Kidney epithelial cell (primary cell): ENCODE measurements around the gene AKAP9. TPM values are rescaled to one million over a fixed set of nuclear protein-coding genes. Genes with fewer than 3 reads are reported as not detected.
A peak's percentile ranks its signal among the peaks of the same experiment; 100 is the strongest.
"Not testable (repeated sequence)": the region's sequence is repeated elsewhere in the genome, so short reads cannot be mapped to it uniquely, and the experiment has no call there.

ENCODE experiments used
- DNase-seq: peaks from one replicate; pipeline ENCODE4 v3.0.0-alpha.2; 2010; ENCODE audit warnings: low read depth
- H3K27me3 ChIP-seq: 2 replicates; pipeline ENCODE4 v1.6.0; 2011; ENCODE audit warnings: low read length; ENCODE audit not compliant: control insufficient read depth, insufficient read depth
- H3K36me3 ChIP-seq: 2 replicates; pipeline ENCODE4 v1.5.1; 2011; ENCODE audit warnings: low read length; ENCODE audit not compliant: control insufficient read depth, insufficient read depth
- H3K4me3 ChIP-seq: 2 replicates; pipeline ENCODE4 v1.5.1; 2011; ENCODE audit warnings: low read depth, mild to moderate bottlenecking, control low read depth, low read length
- total RNA-seq: library from RNA; depleted of rRNA; stranded (reverse); fragments of >200 nt; gene quantifications from 2 replicates; pipeline ENCODE4 v1.2.3, GENCODE V29; 2015
- TF ChIP-seq, protein P1 (sequence below): IDR thresholded peaks from 2 replicates; pipeline ENCODE4 v1.5.1; 2011; ENCODE audit warnings: mild to moderate bottlenecking, moderate library complexity, low read length, control low read depth, inconsistent platforms; ENCODE audit not compliant: insufficient read depth, poor library complexity, severe bottlenecking

AKAP9 gene
- total RNA-seq, result 36.2 and 36.6 TPM in 2 replicates

DNA sequence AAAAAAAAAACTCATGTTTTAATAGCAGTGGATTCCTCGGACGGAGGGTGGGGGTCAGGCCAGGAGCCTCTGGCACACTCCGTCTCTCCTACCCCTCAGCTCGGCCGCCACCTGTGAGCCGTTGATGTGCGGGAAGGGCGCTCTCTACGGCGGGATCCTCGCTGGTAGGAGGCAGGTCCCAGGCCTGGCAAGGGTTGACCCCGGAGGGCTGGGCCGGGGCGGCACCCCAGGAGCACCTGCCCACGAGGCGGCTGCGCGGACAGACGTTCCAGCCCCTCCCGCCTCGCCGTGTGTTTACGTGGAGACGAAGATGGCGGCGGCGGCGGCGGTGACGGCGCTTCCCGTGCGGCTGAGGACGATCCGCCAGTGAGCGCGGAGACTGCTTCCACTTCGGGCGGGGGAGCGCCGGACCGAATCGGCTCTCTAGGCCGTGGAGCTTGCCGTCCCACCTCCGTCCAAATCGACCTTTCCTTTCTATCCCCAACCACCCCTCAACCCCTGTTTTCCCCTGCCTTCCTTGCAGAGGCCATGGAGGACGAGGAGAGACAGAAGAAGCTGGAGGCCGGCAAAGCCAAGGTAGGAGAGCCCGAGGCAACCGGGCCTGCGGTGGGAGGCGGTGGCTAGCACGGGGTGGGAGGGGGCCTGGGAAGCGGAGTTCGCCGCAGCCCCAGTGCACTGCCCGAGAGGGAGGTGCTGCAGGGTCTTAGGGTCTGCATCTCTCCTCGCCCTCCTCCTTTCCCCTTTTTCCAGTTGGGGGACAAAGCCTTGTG is at the start of gene AKAP9:
Gene AKAP9 (plus strand): TSS at position 291 of the 770 bp plus-strand sequence. CDS start 238 bp downstream, at position 529.
- DNase-seq, result peak; percentile 44
- peak within 1 kb of the TSS; percentile 90 for H3K4me3 ChIP-seq
- TF ChIP-seq, protein P1, sequence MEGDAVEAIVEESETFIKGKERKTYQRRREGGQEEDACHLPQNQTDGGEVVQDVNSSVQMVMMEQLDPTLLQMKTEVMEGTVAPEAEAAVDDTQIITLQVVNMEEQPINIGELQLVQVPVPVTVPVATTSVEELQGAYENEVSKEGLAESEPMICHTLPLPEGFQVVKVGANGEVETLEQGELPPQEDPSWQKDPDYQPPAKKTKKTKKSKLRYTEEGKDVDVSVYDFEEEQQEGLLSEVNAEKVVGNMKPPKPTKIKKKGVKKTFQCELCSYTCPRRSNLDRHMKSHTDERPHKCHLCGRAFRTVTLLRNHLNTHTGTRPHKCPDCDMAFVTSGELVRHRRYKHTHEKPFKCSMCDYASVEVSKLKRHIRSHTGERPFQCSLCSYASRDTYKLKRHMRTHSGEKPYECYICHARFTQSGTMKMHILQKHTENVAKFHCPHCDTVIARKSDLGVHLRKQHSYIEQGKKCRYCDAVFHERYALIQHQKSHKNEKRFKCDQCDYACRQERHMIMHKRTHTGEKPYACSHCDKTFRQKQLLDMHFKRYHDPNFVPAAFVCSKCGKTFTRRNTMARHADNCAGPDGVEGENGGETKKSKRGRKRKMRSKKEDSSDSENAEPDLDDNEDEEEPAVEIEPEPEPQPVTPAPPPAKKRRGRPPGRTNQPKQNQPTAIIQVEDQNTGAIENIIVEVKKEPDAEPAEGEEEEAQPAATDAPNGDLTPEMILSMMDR, result no peak
- no peaks in the 10 kb centered on the region for H3K36me3 ChIP-seq
- no peaks in the 10 kb centered on the region for H3K27me3 ChIP-seq

DNA sequence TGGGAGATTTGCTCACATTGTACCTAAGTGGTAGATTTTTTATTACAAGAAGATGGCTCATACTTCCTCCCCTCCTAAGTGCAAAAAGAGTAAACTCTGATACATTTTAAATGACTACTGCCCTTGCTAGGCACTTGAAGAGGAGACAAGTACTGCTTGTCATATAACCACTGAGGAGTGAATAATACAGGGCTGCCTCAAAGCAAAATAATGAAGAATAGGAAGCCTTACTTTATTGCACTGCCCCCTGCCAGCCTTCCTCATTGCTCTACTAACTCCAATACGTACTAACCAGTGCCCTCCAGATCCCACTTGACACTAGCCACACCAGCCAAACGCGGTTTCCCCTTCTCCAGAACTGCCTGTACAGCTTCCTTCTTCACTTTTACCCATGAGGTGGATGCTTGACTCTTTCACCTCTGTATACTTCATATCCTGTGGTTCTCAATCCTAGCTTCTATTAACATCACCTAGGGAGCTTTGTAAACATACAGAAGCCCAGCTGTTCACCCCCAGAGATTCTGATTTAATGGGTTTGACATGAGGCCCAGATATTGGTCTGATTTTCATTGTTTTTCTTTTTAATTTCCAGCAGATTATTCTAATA is 48.5 kb upstream of the AKAP9 start:
- H3K36me3 ChIP-seq, result no peaks in the 10 kb centered on the region
- TF ChIP-seq, protein P1, result no peak
- DNase-seq, result no peak
- no peak overlapping the region for H3K4me3 ChIP-seq
- no peaks in the 10 kb centered on the region for H3K27me3 ChIP-seq

DNA sequence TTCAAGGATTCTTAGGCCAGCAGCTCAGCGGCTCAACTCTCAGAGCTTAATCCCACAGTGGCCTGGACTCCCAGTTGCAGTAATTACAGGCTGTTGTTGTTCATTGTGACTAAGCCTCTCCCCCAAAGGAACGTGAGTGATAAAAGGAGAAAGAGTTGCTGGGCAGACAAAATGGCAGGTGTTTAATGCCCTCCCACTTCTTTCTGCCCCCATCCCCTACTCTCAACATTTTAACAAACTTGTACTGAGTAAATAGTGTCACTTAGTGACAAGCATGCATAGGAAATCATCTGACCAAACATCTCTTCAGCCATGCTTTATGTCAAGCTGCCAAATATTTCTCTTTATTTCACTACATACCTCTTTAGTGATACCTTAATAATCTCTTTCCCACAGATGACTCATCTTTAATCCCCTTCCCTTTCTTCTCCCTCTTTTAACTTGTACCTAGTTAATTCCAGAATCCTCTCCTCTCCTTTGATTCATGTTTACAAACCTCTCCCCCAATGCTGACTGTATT is 47.8 kb upstream of the AKAP9 start:
- TF ChIP-seq, protein P1, result no peak
- Histone ChIP-seq H3K4me3 (no peak overlapping the region), H3K36me3 (no peaks in the 10 kb centered on the region), H3K27me3 (no peaks in the 10 kb centered on the region)
- no peak for DNase-seq

DNA sequence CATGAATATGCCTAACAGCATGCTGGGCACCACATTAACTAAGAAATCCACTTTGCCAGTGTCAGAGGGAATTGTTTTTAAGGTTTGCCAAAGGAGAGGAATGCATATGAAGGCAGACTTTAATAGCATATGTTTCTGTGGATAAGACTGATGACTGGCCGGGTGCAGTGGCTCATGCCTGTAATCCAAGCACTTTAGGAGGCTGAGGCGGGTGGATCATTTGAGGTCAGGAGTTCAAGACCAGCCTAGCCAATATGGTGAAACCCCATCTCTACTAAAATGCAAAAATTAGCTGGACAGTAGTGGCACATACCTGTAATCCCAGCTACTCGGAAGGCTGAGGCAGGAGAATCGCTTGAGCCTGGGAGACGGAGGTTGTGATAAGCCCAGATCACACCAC is 47.0 kb upstream of the AKAP9 start:
- not testable (repeated sequence) for DNase-seq, H3K36me3 ChIP-seq, H3K4me3 ChIP-seq, H3K27me3 ChIP-seq

DNA sequence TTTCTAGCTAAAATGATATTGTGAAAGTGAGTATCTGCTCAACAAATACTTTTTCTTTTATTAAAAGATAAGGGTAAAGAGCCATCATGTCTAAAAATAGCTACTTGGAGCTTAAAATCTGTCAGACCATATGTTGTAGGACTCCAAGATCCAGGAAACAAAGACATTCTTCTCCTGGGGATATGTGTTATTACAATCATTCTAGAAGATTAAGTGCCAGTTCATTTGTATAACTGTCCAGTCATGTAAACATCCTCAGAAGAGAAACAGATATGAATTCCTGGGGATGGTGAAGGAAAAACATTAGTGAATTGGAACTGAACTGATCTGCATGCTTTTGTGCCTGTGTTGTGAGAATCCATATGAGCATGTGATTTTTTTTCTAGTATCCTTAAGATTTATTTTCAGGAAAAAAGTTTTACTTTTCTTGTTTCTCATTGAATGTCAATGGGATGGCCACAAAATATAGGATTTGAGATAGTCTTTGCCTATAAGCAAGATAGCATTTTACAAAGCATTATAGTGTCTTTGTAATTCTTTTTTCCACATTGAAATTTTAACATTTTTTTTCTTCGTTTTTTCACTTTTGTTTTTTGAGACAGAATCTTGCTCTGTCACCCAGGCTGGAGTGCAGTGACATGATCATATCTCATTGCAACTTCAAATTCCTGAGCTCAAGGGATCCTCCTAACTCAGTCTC is 45.7 kb upstream of the AKAP9 start:
- TF ChIP-seq, protein P1, result no peak
- no peak overlapping the region for H3K4me3 ChIP-seq
- DNase-seq, result no peak
- no peaks in the 10 kb centered on the region for H3K27me3 ChIP-seq
- H3K36me3 ChIP-seq, result no peaks in the 10 kb centered on the region

DNA sequence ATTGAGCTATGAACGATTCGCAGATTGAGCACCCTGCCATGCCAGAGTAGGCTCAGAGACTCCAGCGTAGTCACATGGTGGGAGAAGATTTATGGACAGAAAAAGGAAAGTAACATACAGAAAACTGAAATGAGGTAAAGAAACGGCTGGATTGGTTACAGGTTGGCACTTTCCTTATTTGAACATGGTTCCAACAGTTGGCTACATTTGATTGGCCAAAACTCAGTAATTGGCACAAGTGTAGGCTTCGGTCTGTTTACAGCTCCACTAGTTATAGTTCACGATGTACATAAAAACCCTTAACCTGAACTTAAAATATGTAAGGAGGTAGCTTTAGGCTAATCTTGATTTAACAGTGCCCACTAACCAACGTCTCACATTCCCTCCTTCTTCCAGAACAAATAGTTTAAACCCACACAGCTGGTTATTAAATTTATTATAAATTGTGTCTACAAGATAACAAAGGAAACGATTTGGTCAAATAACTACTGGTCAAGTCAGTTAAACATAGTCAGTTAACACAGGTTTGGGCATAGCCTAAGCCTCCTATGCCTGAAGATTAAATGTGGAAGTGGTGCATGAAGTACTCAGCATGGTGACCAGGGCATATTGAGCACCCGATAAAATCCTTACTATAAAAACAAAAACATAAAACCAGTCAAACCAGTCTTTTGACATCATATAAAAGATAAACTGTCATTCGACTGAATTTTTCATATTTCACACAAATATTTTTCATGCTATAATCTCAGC is 42.2 kb upstream of the AKAP9 start:
- DNase-seq, result no peak
- Histone ChIP-seq H3K36me3 (no peaks in the 10 kb centered on the region), H3K4me3 (no peak overlapping the region), H3K27me3 (no peaks in the 10 kb centered on the region)
- TF ChIP-seq, protein P1, result no peak
